CD14-positive monocyte (primary cell): ENCODE measurements around the gene EME1. TPM values are rescaled to one million over a fixed set of nuclear protein-coding genes. Genes with fewer than 3 reads are reported as not detected.

Source experiments
- DNase-seq, 3 donors: peaks; one replicate each; pipeline ENCODE4 v3.0.0-alpha.2; 2011 to 2022
- H2AFZ ChIP-seq: 2 replicates; pipeline ENCODE4 v1.6.0; 2012; ENCODE audit warnings: mild to moderate bottlenecking, low read depth, low read length, inconsistent platforms; ENCODE audit not compliant: insufficient read depth, poor library complexity, severe bottlenecking
- H3K27ac ChIP-seq, 2 donors: 1 replicate in 1 of 2; 2 replicates in 1 of 2; pipeline ENCODE4 v1.5.1; 2012 to 2013; ENCODE audit warnings: low read length in 2 of 2, control low read depth in 1 of 2, inconsistent platforms in 1 of 2, low read depth in 1 of 2, mild to moderate bottlenecking in 1 of 2
- H3K27me3 ChIP-seq, 2 donors: one replicate each; pipeline versions ENCODE4 v1.6.0 to v1.6.1; 2011 to 2013; ENCODE audit warnings: low read length in 2 of 2; ENCODE audit not compliant: control insufficient read depth in 2 of 2, insufficient read depth in 2 of 2
- H3K36me3 ChIP-seq, 2 donors: replicated peaks in 1 of 2; 1 replicate in 1 of 2; 2 replicates in 1 of 2; pipeline versions ENCODE4 v1.5.1 to v1.6.1; 2012 to 2013; ENCODE audit warnings: low read length in 2 of 2, control low read depth in 1 of 2, inconsistent platforms in 1 of 2, mild to moderate bottlenecking in 1 of 2; ENCODE audit not compliant: insufficient read depth in 2 of 2, control insufficient read depth in 1 of 2
- H3K4me1 ChIP-seq, 2 donors: 1 replicate in 1 of 2; 2 replicates in 1 of 2; pipeline versions ENCODE4 v1.5.1 to v1.6.1; 2012 to 2013; ENCODE audit warnings: low read length in 2 of 2, control low read depth in 1 of 2, inconsistent platforms in 1 of 2, mild to moderate bottlenecking in 1 of 2, moderate library complexity in 1 of 2; ENCODE audit not compliant: insufficient read depth in 2 of 2, control insufficient read depth in 1 of 2
- H3K4me2 ChIP-seq: replicated peaks from 2 replicates; pipeline ENCODE3; 2012; ENCODE audit warnings: low read length, moderate library complexity, mild to moderate bottlenecking; ENCODE audit not compliant: poor library complexity, severe bottlenecking; ENCODE audit errors: extremely low read depth
- H3K4me3 ChIP-seq, 3 experiments: fragments of 200-600 bp in 1 of 3; sonication (generic) in 1 of 3; replicated peaks in 1 of 3; 1 replicate in 2 of 3; 2 replicates in 1 of 3; pipeline ENCODE4 v1.5.1; 2011 to 2013; ENCODE audit warnings: low read length in 3 of 3, mild to moderate bottlenecking in 3 of 3, control low read depth in 2 of 3, low read depth in 2 of 3, inconsistent platforms in 1 of 3, moderate library complexity in 1 of 3
- H3K79me2 ChIP-seq: 2 replicates; pipeline ENCODE4 v1.6.0; 2012; ENCODE audit warnings: mild to moderate bottlenecking, control low read depth, inconsistent platforms, low read length, moderate library complexity; ENCODE audit not compliant: insufficient read depth
- H3K9ac ChIP-seq: 2 replicates; pipeline ENCODE4 v1.6.0; 2017; ENCODE audit warnings: low read length, mild to moderate bottlenecking; ENCODE audit not compliant: insufficient read depth, poor library complexity, severe bottlenecking
- H3K9me3 ChIP-seq, 2 donors: replicated peaks in 1 of 2; 1 replicate in 1 of 2; 2 replicates in 1 of 2; pipeline versions ENCODE4 v1.5.1 to v1.6.1; 2012 to 2013; ENCODE audit warnings: low read length in 2 of 2, control low read depth in 1 of 2; ENCODE audit not compliant: control insufficient read depth in 1 of 2, insufficient read depth in 1 of 2
- H4K20me1 ChIP-seq: 2 replicates; pipeline ENCODE4 v1.6.0; 2012; ENCODE audit warnings: mild to moderate bottlenecking, low read length, control low read depth, moderate library complexity; ENCODE audit not compliant: insufficient read depth
- H3K27ac Mint-ChIP-seq, 7 donors: one replicate each; pipeline ENCODE4 v1.8.0; 2020; ENCODE audit warnings: mild to moderate bottlenecking in 7 of 7, mixed read lengths in 7 of 7, moderate library complexity in 6 of 7, inconsistent platforms in 2 of 7
- H3K27me3 Mint-ChIP-seq, 3 donors: one replicate each; pipeline ENCODE4 v1.8.0; 2021 to 2022; ENCODE audit warnings: low read depth in 3 of 3, mild to moderate bottlenecking in 3 of 3, mixed read lengths in 3 of 3, moderate library complexity in 3 of 3, inconsistent platforms in 1 of 3
- H3K36me3 Mint-ChIP-seq, 2 donors: one replicate each; pipeline ENCODE4 v1.8.0; 2020; ENCODE audit warnings: mixed read lengths in 2 of 2, inconsistent platforms in 1 of 2, mild to moderate bottlenecking in 1 of 2
- H3K4me1 Mint-ChIP-seq: one replicate; pipeline ENCODE4 v1.8.0; 2020; ENCODE audit warnings: mild to moderate bottlenecking, mixed read lengths
- H3K4me3 Mint-ChIP-seq, 2 donors: one replicate each; pipeline ENCODE4 v1.8.0; 2020; ENCODE audit warnings: mild to moderate bottlenecking in 2 of 2, mixed read lengths in 2 of 2, moderate library complexity in 1 of 2
- H3K9me3 Mint-ChIP-seq, 7 donors: one replicate each; pipeline ENCODE4 v1.8.0; 2020 to 2022; ENCODE audit warnings: mixed read lengths in 7 of 7, mild to moderate bottlenecking in 6 of 7, moderate library complexity in 6 of 7, inconsistent platforms in 2 of 7
- CTCF ChIP-seq: fragments of 200-600 bp; IDR thresholded peaks from one replicate; pipeline ENCODE4 v1.8.0; 2022; ENCODE audit warnings: antibody characterized with exemption, mild to moderate bottlenecking
- WGBS: methylation state at CpG from one replicate; pipeline ENCODE4 v1.1.5; 2013; ENCODE audit warnings: missing lambda C conversion rate; ENCODE audit not compliant: insufficient coverage; 5-methylcytosine and 5-hydroxymethylcytosine counted together
- intact Hi-C, 2 donors: fragments of 100-400 bp; cut with micrococcal nuclease; formaldehyde crosslinking; loops; one replicate each; pipeline versions ENCODE4 v1.15.0 to v1.15.1; 2023
- polyA plus RNA-seq, 3 donors: library from polyadenylated mRNA; depleted of rRNA in 1 of 3; unstranded in 2 of 3; stranded (reverse) in 1 of 3; fragments of 300-500 nt in 2 of 3; fragments of >200 nt in 1 of 3; fragmentation: Illumina TruSeq in 2 of 3; gene quantifications; 1 replicate in 2 of 3; 2 replicates in 1 of 3; pipeline ENCODE4 v1.2.3, GENCODE V29; 2012 to 2021

Gene EME1
- polyA plus RNA-seq, 3 donors, result 0.33 to 0.76 (median 0.43) TPM

- H3K36me3 ChIP-seq, result no peaks in the 10 kb centered on the region
- WGBS, result 100% methylated on average over 3 of the region's 4 CpGs
- H3K27ac ChIP-seq, result no peak overlapping the region
- peaks cover 3 to 14% (median 5%) of the 10 kb centered on the region in 3 donors for H3K27me3 Mint-ChIP-seq
- H3K4me3 Mint-ChIP-seq, result no peak overlapping the region
- H3K79me2 ChIP-seq, result no peaks in the 10 kb centered on the region
- TF ChIP-seq CTCF, result no peak
- no peak overlapping the region for H3K9ac ChIP-seq
- H3K4me2 ChIP-seq, result no peak overlapping the region
- H3K27me3 ChIP-seq, result no peaks in the 10 kb centered on the region
- no peak overlapping the region for H2AFZ ChIP-seq
- no peak overlapping the region for H3K27ac Mint-ChIP-seq
- H3K9me3 ChIP-seq, result no peaks in the 10 kb centered on the region
- peaks cover 0 to 3% of the 10 kb centered on the region in 2 donors for H3K4me1 ChIP-seq
- DNase-seq, result no peak
- H3K4me3 ChIP-seq, result no peak overlapping the region
- H3K9me3 Mint-ChIP-seq, result peaks cover 0 to 5% (median 4%) of the 10 kb centered on the region in 7 donors
- no peaks in the 10 kb centered on the region for H3K36me3 Mint-ChIP-seq
- peaks cover 11% of the 10 kb centered on the region for H3K4me1 Mint-ChIP-seq
- intact Hi-C loops, result no loop called here
- H4K20me1 ChIP-seq, result no peaks in the 10 kb centered on the region
Measured at GRCh38 chr17:50407921-50408320, 34.9 kb downstream of the EME1 start.

GRCh38 chr17:50412188-50412732, 39.2 kb downstream of the EME1 start:
- Mint-ChIP-seq H3K27ac (no peak overlapping the region), H3K27me3 (peaks cover 0 to 6% (median 1%) of the 10 kb centered on the region in 3 donors), H3K4me3 (no peak overlapping the region), H3K4me1 (peaks cover 6% of the 10 kb centered on the region), H3K36me3 (no peaks in the 10 kb centered on the region), H3K9me3 (peaks cover 0 to 5% (median 4%) of the 10 kb centered on the region in 7 donors)
- Histone ChIP-seq H3K4me3 (no peak overlapping the region), H3K9ac (no peak overlapping the region), H3K27ac (no peak overlapping the region), H3K4me1 (no peaks in the 10 kb centered on the region), H4K20me1 (no peaks in the 10 kb centered on the region), H2AFZ (no peak overlapping the region), H3K36me3 (no peaks in the 10 kb centered on the region), H3K4me2 (no peak overlapping the region), H3K27me3 (no peaks in the 10 kb centered on the region), H3K79me2 (no peaks in the 10 kb centered on the region), H3K9me3 (no peaks in the 10 kb centered on the region)
- intact Hi-C loops, result no loop called here
- WGBS, result no CpG with 5 or more reads among the region's 4 CpGs
- TF ChIP-seq CTCF, result no peak
- no peak for DNase-seq
